Measurements from ENCODE around the gene ROBO4. TPM values are rescaled to one million over a fixed set of nuclear protein-coding genes. Genes with fewer than 3 reads are reported as not detected.

The ROBO4 gene
- total RNA-seq, 1 experiment from 2014 or later, result not detected

DNA sequence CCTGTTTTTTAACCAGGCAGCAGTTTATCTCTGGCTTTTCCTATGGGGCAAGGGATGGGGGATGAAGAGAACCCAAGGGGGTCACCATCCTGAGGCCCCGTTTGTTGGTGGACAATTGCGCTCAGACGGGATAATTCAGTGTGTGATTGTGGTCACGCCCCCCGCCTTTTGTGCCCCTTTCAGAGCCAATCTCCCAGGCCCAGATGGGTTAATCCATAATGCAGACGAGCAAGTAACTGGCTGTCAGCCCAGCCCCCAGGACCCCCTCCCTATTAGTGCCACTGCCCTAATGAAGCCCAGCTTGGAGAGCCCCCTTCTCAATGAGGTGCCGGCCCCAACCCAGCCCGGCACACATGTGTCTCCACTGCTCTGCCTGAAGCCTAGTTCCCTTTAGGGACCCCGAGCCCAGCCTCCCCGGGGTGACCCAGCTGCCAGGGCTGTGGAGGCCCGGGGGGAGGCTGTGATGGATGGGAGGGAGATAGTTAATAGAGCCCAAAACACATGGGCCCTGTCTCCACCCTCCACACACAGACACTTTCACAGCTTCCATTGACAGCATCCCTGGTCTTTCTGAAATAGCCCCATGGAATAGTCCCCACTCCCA is 51.5 kb downstream of the ROBO4 start:
- no peaks in the 10 kb centered on the region for H3K79me2 ChIP-seq (ENCODE audit: insufficient read depth, low read length)
- intact Hi-C loops (cut with micrococcal nuclease), result no loop called here
- H3K27ac ChIP-seq (ENCODE audit: low read depth, low read length), result no peak overlapping the region
- TF ChIP-seq POLR2AphosphoS5 (IDR thresholded peaks at IDR 0.05; ENCODE audit: low read depth, low read length) (no peak), CBX3 (IDR thresholded peaks at IDR 0.05; ENCODE audit: low read depth) (no peak), FOSL1 (IDR thresholded peaks at IDR 0.05; ENCODE audit: low read depth) (no peak), ZFX (IDR thresholded peaks at IDR 0.05) (no peak), SRF (IDR thresholded peaks at IDR 0.05; ENCODE audit: low read depth) (no peak), YY1 (IDR thresholded peaks at IDR 0.05; ENCODE audit: extremely low read depth, insufficient replicate concordance, low read depth, low read length) (no peak), POLR2A (IDR thresholded peaks at IDR 0.05; ENCODE audit: borderline replicate concordance, extremely low read depth, insufficient read depth, insufficient read length) (no peak), EZH2phosphoT487 (IDR thresholded peaks at IDR 0.05; ENCODE audit: borderline replicate concordance) (no peak), SIN3A (IDR thresholded peaks at IDR 0.05; ENCODE audit: low read depth) (no peak), EZH2 (IDR thresholded peaks at IDR 0.05) (no peak), SP1 (IDR thresholded peaks at IDR 0.05; ENCODE audit: low read depth) (no peak), JUND (IDR thresholded peaks at IDR 0.05) (no peak), EGR1 (IDR thresholded peaks at IDR 0.05; ENCODE audit: low read depth) (no peak), TCF7L2 (IDR thresholded peaks at IDR 0.05; ENCODE audit: borderline replicate concordance, extremely low read depth, insufficient read depth, insufficient read length) (no peak), ZNF274 (IDR thresholded peaks at IDR 0.05; ENCODE audit: low read depth, low read length) (no peak)
- TF ChIP-seq, protein P1, sequence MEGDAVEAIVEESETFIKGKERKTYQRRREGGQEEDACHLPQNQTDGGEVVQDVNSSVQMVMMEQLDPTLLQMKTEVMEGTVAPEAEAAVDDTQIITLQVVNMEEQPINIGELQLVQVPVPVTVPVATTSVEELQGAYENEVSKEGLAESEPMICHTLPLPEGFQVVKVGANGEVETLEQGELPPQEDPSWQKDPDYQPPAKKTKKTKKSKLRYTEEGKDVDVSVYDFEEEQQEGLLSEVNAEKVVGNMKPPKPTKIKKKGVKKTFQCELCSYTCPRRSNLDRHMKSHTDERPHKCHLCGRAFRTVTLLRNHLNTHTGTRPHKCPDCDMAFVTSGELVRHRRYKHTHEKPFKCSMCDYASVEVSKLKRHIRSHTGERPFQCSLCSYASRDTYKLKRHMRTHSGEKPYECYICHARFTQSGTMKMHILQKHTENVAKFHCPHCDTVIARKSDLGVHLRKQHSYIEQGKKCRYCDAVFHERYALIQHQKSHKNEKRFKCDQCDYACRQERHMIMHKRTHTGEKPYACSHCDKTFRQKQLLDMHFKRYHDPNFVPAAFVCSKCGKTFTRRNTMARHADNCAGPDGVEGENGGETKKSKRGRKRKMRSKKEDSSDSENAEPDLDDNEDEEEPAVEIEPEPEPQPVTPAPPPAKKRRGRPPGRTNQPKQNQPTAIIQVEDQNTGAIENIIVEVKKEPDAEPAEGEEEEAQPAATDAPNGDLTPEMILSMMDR (IDR thresholded peaks at IDR 0.05 in 2 of 3, conservative IDR thresholded peaks at IDR 0.05 in 1 of 3; ENCODE audit: borderline replicate concordance in 1 of 3, insufficient read depth in 1 of 3, low read depth in 2 of 3, low read length in 2 of 3), result no peak
- TF ChIP-seq, protein P2, sequence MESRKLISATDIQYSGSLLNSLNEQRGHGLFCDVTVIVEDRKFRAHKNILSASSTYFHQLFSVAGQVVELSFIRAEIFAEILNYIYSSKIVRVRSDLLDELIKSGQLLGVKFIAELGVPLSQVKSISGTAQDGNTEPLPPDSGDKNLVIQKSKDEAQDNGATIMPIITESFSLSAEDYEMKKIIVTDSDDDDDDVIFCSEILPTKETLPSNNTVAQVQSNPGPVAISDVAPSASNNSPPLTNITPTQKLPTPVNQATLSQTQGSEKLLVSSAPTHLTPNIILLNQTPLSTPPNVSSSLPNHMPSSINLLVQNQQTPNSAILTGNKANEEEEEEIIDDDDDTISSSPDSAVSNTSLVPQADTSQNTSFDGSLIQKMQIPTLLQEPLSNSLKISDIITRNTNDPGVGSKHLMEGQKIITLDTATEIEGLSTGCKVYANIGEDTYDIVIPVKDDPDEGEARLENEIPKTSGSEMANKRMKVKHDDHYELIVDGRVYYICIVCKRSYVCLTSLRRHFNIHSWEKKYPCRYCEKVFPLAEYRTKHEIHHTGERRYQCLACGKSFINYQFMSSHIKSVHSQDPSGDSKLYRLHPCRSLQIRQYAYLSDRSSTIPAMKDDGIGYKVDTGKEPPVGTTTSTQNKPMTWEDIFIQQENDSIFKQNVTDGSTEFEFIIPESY (IDR thresholded peaks at IDR 0.05; ENCODE audit: extremely low read depth, insufficient replicate concordance, low read length), result no peak
- TF ChIP-seq, protein P3, sequence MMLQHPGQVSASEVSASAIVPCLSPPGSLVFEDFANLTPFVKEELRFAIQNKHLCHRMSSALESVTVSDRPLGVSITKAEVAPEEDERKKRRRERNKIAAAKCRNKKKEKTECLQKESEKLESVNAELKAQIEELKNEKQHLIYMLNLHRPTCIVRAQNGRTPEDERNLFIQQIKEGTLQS (IDR thresholded peaks at IDR 0.05), result no peak
- TF ChIP-seq, protein P4, sequence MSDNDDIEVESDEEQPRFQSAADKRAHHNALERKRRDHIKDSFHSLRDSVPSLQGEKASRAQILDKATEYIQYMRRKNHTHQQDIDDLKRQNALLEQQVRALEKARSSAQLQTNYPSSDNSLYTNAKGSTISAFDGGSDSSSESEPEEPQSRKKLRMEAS (IDR thresholded peaks at IDR 0.05), result no peak
- TF ChIP-seq, protein P5, sequence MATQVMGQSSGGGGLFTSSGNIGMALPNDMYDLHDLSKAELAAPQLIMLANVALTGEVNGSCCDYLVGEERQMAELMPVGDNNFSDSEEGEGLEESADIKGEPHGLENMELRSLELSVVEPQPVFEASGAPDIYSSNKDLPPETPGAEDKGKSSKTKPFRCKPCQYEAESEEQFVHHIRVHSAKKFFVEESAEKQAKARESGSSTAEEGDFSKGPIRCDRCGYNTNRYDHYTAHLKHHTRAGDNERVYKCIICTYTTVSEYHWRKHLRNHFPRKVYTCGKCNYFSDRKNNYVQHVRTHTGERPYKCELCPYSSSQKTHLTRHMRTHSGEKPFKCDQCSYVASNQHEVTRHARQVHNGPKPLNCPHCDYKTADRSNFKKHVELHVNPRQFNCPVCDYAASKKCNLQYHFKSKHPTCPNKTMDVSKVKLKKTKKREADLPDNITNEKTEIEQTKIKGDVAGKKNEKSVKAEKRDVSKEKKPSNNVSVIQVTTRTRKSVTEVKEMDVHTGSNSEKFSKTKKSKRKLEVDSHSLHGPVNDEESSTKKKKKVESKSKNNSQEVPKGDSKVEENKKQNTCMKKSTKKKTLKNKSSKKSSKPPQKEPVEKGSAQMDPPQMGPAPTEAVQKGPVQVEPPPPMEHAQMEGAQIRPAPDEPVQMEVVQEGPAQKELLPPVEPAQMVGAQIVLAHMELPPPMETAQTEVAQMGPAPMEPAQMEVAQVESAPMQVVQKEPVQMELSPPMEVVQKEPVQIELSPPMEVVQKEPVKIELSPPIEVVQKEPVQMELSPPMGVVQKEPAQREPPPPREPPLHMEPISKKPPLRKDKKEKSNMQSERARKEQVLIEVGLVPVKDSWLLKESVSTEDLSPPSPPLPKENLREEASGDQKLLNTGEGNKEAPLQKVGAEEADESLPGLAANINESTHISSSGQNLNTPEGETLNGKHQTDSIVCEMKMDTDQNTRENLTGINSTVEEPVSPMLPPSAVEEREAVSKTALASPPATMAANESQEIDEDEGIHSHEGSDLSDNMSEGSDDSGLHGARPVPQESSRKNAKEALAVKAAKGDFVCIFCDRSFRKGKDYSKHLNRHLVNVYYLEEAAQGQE (IDR thresholded peaks at IDR 0.05; ENCODE audit: low read depth), result no peak
- ChIA-PET CTCF (interaction anchor here (0.8 kb wide), 1 partner anchor 9 kb away, joined by 3 read pairs; no protein-coding TSS in a partner anchor), POLR2A (no interaction called here), RAD21 (ENCODE audit: low non-redundant PET in 1 of 2, low total read pairs in 2 of 2, uncharacterized antibody in 2 of 2, unreplicated experiment in 2 of 2) (no interaction called here)
- H3K9me2 ChIP-seq (ENCODE audit: insufficient read depth), result no peaks in the 10 kb centered on the region
- H3K9me3 ChIP-seq (ENCODE audit: control insufficient read depth in 1 of 2, insufficient read depth in 1 of 2, low read depth in 1 of 2, low read length in 2 of 2), result no peaks in the 10 kb centered on the region
- H3K4me2 ChIP-seq (ENCODE audit: low read length), result no peak overlapping the region
- DNase-seq (ENCODE audit: low read depth, low spot score) (no peak), ATAC-seq (no peak)
- no peaks in the 10 kb centered on the region for H3K4me1 ChIP-seq (ENCODE audit: control insufficient read depth in 1 of 2, insufficient read depth in 2 of 2, low read length in 2 of 2)
- no peak overlapping the region for H3K4me3 ChIP-seq (replicated peaks in 1 of 2; ENCODE audit: low read depth in 1 of 2, low read length in 2 of 2)
- H3K9ac ChIP-seq (ENCODE audit: low read length), result no peak overlapping the region
- H3K27me3 ChIP-seq (ENCODE audit: insufficient read depth, low read length), result peaks cover 72% of the 10 kb centered on the region
- no peaks in the 10 kb centered on the region for H4K20me1 ChIP-seq (ENCODE audit: insufficient read depth)
- H3K36me3 ChIP-seq (ENCODE audit: control insufficient read depth in 1 of 2, insufficient read depth in 2 of 2, low read length in 2 of 2), result no peaks in the 10 kb centered on the region
- H2AFZ ChIP-seq (ENCODE audit: low read depth, low read length, poor library complexity, severe bottlenecking), result no peak overlapping the region
- no TSS peak for BruUV-seq (replicated peaks)

All from HCT116 (cell line).